Middle frontal gyrus (tissue), 1 donor: ENCODE data around the gene NOXO1.
A peak's percentile ranks its signal among the peaks of the same experiment; 100 is the strongest.
"Not testable (repeated sequence)": the region's sequence is repeated elsewhere in the genome, so short reads cannot be mapped to it uniquely, and the experiment has no call there.

Source experiments
- DNase-seq: peaks from one replicate; pipeline ENCODE4 v3.0.0-alpha.2; 2015; ENCODE audit warnings: low spot score; ENCODE audit errors: extremely low spot score

Gene NOXO1

GRCh38 chr16:1942810-1943726 is 38.2 kb downstream of the NOXO1 start, which contains the start of gene MSRB1:
MSRB1 (minus strand) TSS chr16:1943199; CDS start chr16:1943156, 43 bp downstream.
- DNase-seq: peak; percentile 98

GRCh38 chr16:1942047-1942809 is 39.0 kb downstream of the NOXO1 start:
- DNase-seq: no peak

- no peak for DNase-seq
Observed at GRCh38 chr16:1941162-1942046, 39.9 kb downstream of the NOXO1 start.

GRCh38 chr16:1940273-1941161 is 40.8 kb downstream of the NOXO1 start:
- DNase-seq: no peak

- DNase-seq: not testable (repeated sequence)
Observed at GRCh38 chr16:1939833-1940232, 41.4 kb downstream of the NOXO1 start.

- DNase-seq: no peak
Observed at GRCh38 chr16:1938910-1939309, 42.4 kb downstream of the NOXO1 start.

- DNase-seq: no peak
Observed at GRCh38 chr16:1938316-1938715, 43.0 kb downstream of the NOXO1 start.

- no peak for DNase-seq
Observed at GRCh38 chr16:1936945-1937479, 44.3 kb downstream of the NOXO1 start.

GRCh38 chr16:1933097-1933661 is 48.1 kb downstream of the NOXO1 start:
- DNase-seq: no peak

- DNase-seq: no peak
Observed at GRCh38 chr16:1932050-1933028, 48.9 kb downstream of the NOXO1 start.

GRCh38 chr16:1930338-1930720 is 50.9 kb downstream of the NOXO1 start:
- no peak for DNase-seq

GRCh38 chr16:1929578-1930337 is 51.5 kb downstream of the NOXO1 start:
- DNase-seq: peak; percentile 37

- DNase-seq: no peak
Observed at GRCh38 chr16:1929105-1929504, 52.2 kb downstream of the NOXO1 start.
